H1 (cell line): Measurements from ENCODE around the gene AOC1. TPM values are rescaled to one million over a fixed set of nuclear protein-coding genes. Genes with fewer than 3 reads are reported as not detected.

Source experiments
- CTCF ChIA-PET: fragments of 300-600 bp; sonication (Branson Sonifier 250); formaldehyde crosslinking; loops from one replicate; lab custom pipeline; 2021; ENCODE audit not compliant: partially characterized antibody; lab: Charles Lee
- POLR2A ChIA-PET: fragments of 300-600 bp; sonication (Branson Sonifier 250); formaldehyde crosslinking; loops from one replicate; lab custom pipeline; 2021; ENCODE audit warnings: inconsistent platforms; ENCODE audit not compliant: partially characterized antibody; lab: Charles Lee
- DNase-seq, 2 experiments: peaks; one replicate each; pipeline versions ENCODE4 v3.0.0 to v3.0.0-alpha.2; 2010 to 2022; ENCODE audit warnings: low spot score in 2 of 2, low read depth in 1 of 2, mixed read lengths in 1 of 2
- FAIRE-seq: peaks from 2 replicates; lab custom pipeline; 2011; peaks lifted over from hg19 to GRCh38; lab: Jason Lieb, UNC
- H2AFZ ChIP-seq: 2 replicates; pipeline ENCODE4 v1.8.1; 2012; ENCODE audit warnings: low read length, inconsistent platforms
- H2AK5ac ChIP-seq: 2 replicates; pipeline ENCODE4 v1.6.1; 2013; ENCODE audit warnings: low read depth, low read length
- H2BK120ac ChIP-seq: replicated peaks from 2 replicates; pipeline ENCODE3; 2013; ENCODE audit warnings: low read depth, low read length, inconsistent platforms
- H2BK12ac ChIP-seq: 2 replicates; pipeline ENCODE4 v1.6.1; 2013; ENCODE audit warnings: low read depth, low read length
- H2BK15ac ChIP-seq: 2 replicates; pipeline ENCODE4 v1.6.1; 2013; ENCODE audit warnings: low read length
- H2BK20ac ChIP-seq: 2 replicates; pipeline ENCODE4 v1.6.1; 2013; ENCODE audit warnings: low read length
- H2BK5ac ChIP-seq: 2 replicates; pipeline ENCODE4 v1.6.1; 2013; ENCODE audit warnings: low read depth, low read length
- H3K14ac ChIP-seq: 2 replicates; pipeline ENCODE4 v1.6.1; 2013; ENCODE audit warnings: inconsistent platforms; ENCODE audit not compliant: insufficient read length
- H3K18ac ChIP-seq: 2 replicates; pipeline ENCODE4 v1.6.1; 2013; ENCODE audit warnings: low read length; ENCODE audit errors: extremely low read depth
- H3K23ac ChIP-seq: 2 replicates; pipeline ENCODE4 v1.6.1; 2013; ENCODE audit warnings: inconsistent platforms; ENCODE audit not compliant: insufficient read length
- H3K23me2 ChIP-seq: 2 replicates; pipeline ENCODE4 v1.6.1; 2013; ENCODE audit warnings: low read depth, low read length
- H3K27ac ChIP-seq: 2 replicates; pipeline ENCODE4 v1.6.1; 2011; ENCODE audit warnings: low read depth, low read length, inconsistent platforms
- H3K27me3 ChIP-seq, 4 experiments: replicated peaks in 1 of 4; 1 replicate in 1 of 4; 2 replicates in 3 of 4; pipeline versions ENCODE4 v1.6.1 to v1.8.1; 2011 to 2013; ENCODE audit warnings: low read length in 3 of 4, mild to moderate bottlenecking in 3 of 4, inconsistent platforms in 2 of 4, mixed read lengths in 2 of 4, moderate library complexity in 1 of 4; ENCODE audit not compliant: control insufficient read depth in 3 of 4, insufficient read depth in 3 of 4; ENCODE audit errors: extremely low read depth in 1 of 4
- H3K36me3 ChIP-seq, 4 experiments: 2 replicates each; pipeline versions ENCODE4 v1.6.1 to v1.8.1; 2011 to 2013; ENCODE audit warnings: mild to moderate bottlenecking in 4 of 4, low read length in 3 of 4, moderate library complexity in 2 of 4, control low read depth in 1 of 4, inconsistent platforms in 1 of 4; ENCODE audit not compliant: insufficient read depth in 4 of 4, control insufficient read depth in 2 of 4
- H3K4ac ChIP-seq: replicated peaks from 2 replicates; pipeline ENCODE3; 2013; ENCODE audit warnings: low read length, low read depth, mixed read lengths, inconsistent platforms; ENCODE audit not compliant: insufficient read length
- H3K4me1 ChIP-seq, 4 experiments: replicated peaks in 1 of 4; 1 replicate in 1 of 4; 2 replicates in 3 of 4; pipeline versions ENCODE4 v1.6.1 to v1.8.1; 2011 to 2013; ENCODE audit warnings: low read length in 3 of 4, inconsistent platforms in 2 of 4, mixed read lengths in 1 of 4; ENCODE audit not compliant: insufficient read depth in 4 of 4, control insufficient read depth in 3 of 4
- H3K4me2 ChIP-seq, 2 experiments: 2 replicates each; pipeline versions ENCODE4 v1.6.1 to v1.8.1; 2011 to 2013; ENCODE audit warnings: low read depth in 2 of 2, low read length in 2 of 2, control low read depth in 1 of 2, inconsistent platforms in 1 of 2, mild to moderate bottlenecking in 1 of 2; ENCODE audit not compliant: insufficient read depth in 1 of 2
- H3K4me3 ChIP-seq, 4 experiments: fragments of 200-600, 300-600 bp in 1 of 4; sonication (generic), shearing (Covaris generic), sonication (Bioruptor Twin) in 1 of 4; 2 replicates each; pipeline versions ENCODE4 v1.5.1 to v1.8.1; 2011 to 2016; ENCODE audit warnings: low read length in 4 of 4, low read depth in 3 of 4, control low read depth in 2 of 4, inconsistent platforms in 2 of 4, mild to moderate bottlenecking in 2 of 4, mixed read lengths in 1 of 4, moderate library complexity in 1 of 4; ENCODE audit not compliant: insufficient read depth in 2 of 4; ENCODE audit errors: extremely low read depth in 1 of 4
- H3K56ac ChIP-seq: replicated peaks from 2 replicates; pipeline ENCODE3; 2013; ENCODE audit warnings: low read depth, mild to moderate bottlenecking, mixed read lengths, low read length, inconsistent platforms; ENCODE audit not compliant: insufficient read length
- H3K79me1 ChIP-seq: 2 replicates; pipeline ENCODE4 v1.6.1; 2013; ENCODE audit warnings: low read depth, low read length, control low read depth
- H3K79me2 ChIP-seq, 2 experiments: 2 replicates each; pipeline versions ENCODE4 v1.6.1 to v1.8.1; 2012 to 2013; ENCODE audit warnings: low read length in 2 of 2, mild to moderate bottlenecking in 2 of 2, inconsistent platforms in 1 of 2; ENCODE audit not compliant: insufficient read depth in 2 of 2, control insufficient read depth in 1 of 2
- H3K9ac ChIP-seq, 4 experiments: replicated peaks in 1 of 4; 1 replicate in 1 of 4; 2 replicates in 3 of 4; pipeline versions ENCODE4 v1.6.1 to v1.8.1; 2011 to 2013; ENCODE audit warnings: low read depth in 3 of 4, low read length in 3 of 4, control low read depth in 2 of 4, mild to moderate bottlenecking in 2 of 4, moderate library complexity in 2 of 4, inconsistent platforms in 1 of 4; ENCODE audit errors: extremely low read depth in 1 of 4
- H3K9me3 ChIP-seq, 2 experiments: 2 replicates each; pipeline versions ENCODE4 v1.6.1 to v1.8.1; 2012 to 2013; ENCODE audit warnings: mild to moderate bottlenecking in 2 of 2, moderate library complexity in 2 of 2, control low read depth in 1 of 2, inconsistent platforms in 1 of 2, low read depth in 1 of 2, low read length in 1 of 2, mixed read lengths in 1 of 2; ENCODE audit not compliant: insufficient read depth in 2 of 2
- H4K20me1 ChIP-seq, 2 experiments: replicated peaks in 1 of 2; 2 replicates each; pipeline versions ENCODE3 to v1.8.1; 2011 to 2013; ENCODE audit warnings: inconsistent platforms in 2 of 2, low read length in 2 of 2, mild to moderate bottlenecking in 1 of 2; ENCODE audit not compliant: insufficient read depth in 2 of 2, control insufficient read depth in 1 of 2
- H4K5ac ChIP-seq: 2 replicates; pipeline ENCODE4 v1.6.1; 2013; ENCODE audit warnings: low read length, low read depth, mixed read lengths, inconsistent platforms; ENCODE audit not compliant: insufficient read length
- H4K8ac ChIP-seq: 2 replicates; pipeline ENCODE4 v1.8.0; 2013; ENCODE audit warnings: mild to moderate bottlenecking, moderate library complexity, low read length, inconsistent platforms; ENCODE audit not compliant: insufficient read depth; ENCODE audit errors: extremely low read depth
- H4K91ac ChIP-seq: replicated peaks from 2 replicates; pipeline ENCODE3; 2013; ENCODE audit warnings: low read length, mixed read lengths, inconsistent platforms; ENCODE audit not compliant: insufficient read length
- ASH2L ChIP-seq: fragments of 200-600, 300-600 bp; sonication (generic); IDR thresholded peaks from one replicate; pipeline ENCODE4 v1.7.1; 2017; ENCODE audit warnings: low read length
- ATF2 ChIP-seq: IDR thresholded peaks from 2 replicates; pipeline ENCODE4 v1.6.1; 2012; ENCODE audit warnings: low read length, inconsistent platforms
- CBX5 ChIP-seq: fragments of 300-800, 300-1000 bp; sonication (generic); IDR thresholded peaks from 2 replicates; pipeline ENCODE4 v1.7.1; 2016; ENCODE audit warnings: antibody characterized with exemption, low read length, low read depth
- CEBPB ChIP-seq: IDR thresholded peaks from 2 replicates; pipeline ENCODE4 v1.6.1; 2012; ENCODE audit warnings: low read depth, low read length
- JUN ChIP-seq: IDR thresholded peaks from 2 replicates; pipeline ENCODE4 v1.6.1; 2011; ENCODE audit warnings: low read depth, mild to moderate bottlenecking, improper control_type of control experiment, low read length
- JUND ChIP-seq: IDR thresholded peaks from 2 replicates; pipeline ENCODE4 v1.6.1; 2011; ENCODE audit warnings: mild to moderate bottlenecking, improper control_type of control experiment, low read length
- KDM5A ChIP-seq: fragments of 200-600 bp; IDR thresholded peaks from 2 replicates; pipeline ENCODE4 v1.7.1; 2012; ENCODE audit warnings: mild to moderate bottlenecking, low read length, inconsistent platforms, mixed read lengths
- POLR2AphosphoS5 ChIP-seq: IDR thresholded peaks from 2 replicates; pipeline ENCODE4 v1.6.1; 2011; ENCODE audit warnings: low read depth, low read length
- RAD21 ChIP-seq, 2 experiments: IDR thresholded peaks in 1 of 2; conservative IDR thresholded peaks in 1 of 2; 2 replicates each; pipeline ENCODE4 v1.6.1; 2011; ENCODE audit warnings: low read depth in 2 of 2, low read length in 2 of 2, improper control_type of control experiment in 1 of 2, inconsistent platforms in 1 of 2, mild to moderate bottlenecking in 1 of 2, moderate library complexity in 1 of 2
- SAP30 ChIP-seq: fragments of 300-600 bp; sonication (generic); IDR thresholded peaks from 2 replicates; pipeline ENCODE4 v1.7.1; 2012; ENCODE audit warnings: low read length, moderate library complexity, mild to moderate bottlenecking, inconsistent platforms; ENCODE audit not compliant: insufficient read depth, insufficient replicate concordance
- SIRT6 ChIP-seq: IDR thresholded peaks from one replicate; pipeline ENCODE4 v1.7.1; 2012; ENCODE audit warnings: low read length, inconsistent platforms
- YY1 ChIP-seq: IDR thresholded peaks from 2 replicates; pipeline ENCODE4 v1.6.1; 2011; ENCODE audit warnings: low read depth, mild to moderate bottlenecking, low read length
- WGBS, 2 experiments: shearing (Covaris generic) in 1 of 2; methylation state at CpG; one replicate each; pipeline versions ENCODE4 v1.1.6 to v1.1.7; 2013 to 2015; ENCODE audit warnings: low lambda C conversion rate in 2 of 2, mixed read lengths in 2 of 2, inconsistent platforms in 1 of 2, low coverage in 1 of 2, missing lambda C conversion rate in 1 of 2; ENCODE audit not compliant: insufficient replicate concordance in 2 of 2, insufficient coverage in 1 of 2, insufficient read length in 1 of 2; ENCODE audit errors: extremely low coverage in 1 of 2, missing lambda C conversion rate in 1 of 2; 5-methylcytosine and 5-hydroxymethylcytosine counted together
- polyA plus RNA-seq, 7 experiments: library from polyadenylated mRNA; depleted of rRNA in 3 of 7; stranded (reverse) in 5 of 7; unstranded in 2 of 7; fragments of >200 nt in 5 of 7; fragments of 200-250 nt in 2 of 7; gene quantifications; 1 replicate in 5 of 7; 2 replicates in 1 of 7; 4 replicates in 1 of 7; pipeline versions ENCODE4 v1.2.1 to v1.2.3, GENCODE V29; 2011 to 2013; ENCODE audit warnings: missing spikeins in 2 of 7, mixed read lengths in 2 of 7
- total RNA-seq: library from RNA; stranded (reverse); fragmentation: NEBNext Ultra II Directional; extraction: Animal tissue kit (Norgen Biotek cat#: 25700); gene quantifications from 2 replicates; pipeline ENCODE4 v1.2.1, GENCODE V29; 2021

The AOC1 gene
- total and polyA plus RNA-seq, 2 of the 8 experiments (the other 6 are each of a cell fraction or from before 2014, with no cell fraction given) = 0.15 to 0.17 TPM

GRCh38 chr7:150857276-150858055, 5.1 kb downstream of the AOC1 start:
- H3K14ac ChIP-seq = no peak overlapping the region
- H3K4me3 ChIP-seq = no peak overlapping the region
- no peak overlapping the region for H3K27ac ChIP-seq
- FAIRE-seq = no peak
- no peak overlapping the region for H3K23ac ChIP-seq
- no peak overlapping the region for H2BK15ac ChIP-seq
- no peaks in the 10 kb centered on the region for H3K36me3 ChIP-seq
- no peak overlapping the region for H3K18ac ChIP-seq
- H3K4ac ChIP-seq = no peak overlapping the region
- peaks cover 0 to 11% (median 5%) of the 10 kb centered on the region in 4 experiments; a peak in 3 of 7 replicates for H3K4me1 ChIP-seq
- no peak overlapping the region for H2BK5ac ChIP-seq
- TF ChIP-seq SAP30 = no peak
- no peak for TF ChIP-seq CEBPB
- no peak for TF ChIP-seq RAD21 (IDR thresholded peaks at IDR 0.05 in 1 of 2, conservative IDR thresholded peaks at IDR 0.05 in 1 of 2; ENCODE audit: low read depth in 2 of 2, low read length in 2 of 2)
- no peak for TF ChIP-seq KDM5A
- no peak for TF ChIP-seq ATF2
- no peak for TF ChIP-seq POLR2AphosphoS5
- TF ChIP-seq SIRT6 = no peak
- no peak for TF ChIP-seq JUN
- TF ChIP-seq JUND = no peak
- TF ChIP-seq ASH2L = no peak
- no peak for TF ChIP-seq CBX5
- no peak for TF ChIP-seq YY1
- H3K9ac ChIP-seq = no peak overlapping the region
- no peak overlapping the region for H3K56ac ChIP-seq
- H4K5ac ChIP-seq = no peak overlapping the region
- ChIA-PET CTCF (no interaction called here), POLR2A (no interaction called here)
- no peak overlapping the region for H2AK5ac ChIP-seq
- peak in 1 of 2 experiments; percentile 37 for DNase-seq
- H3K9me3 ChIP-seq = no peaks in the 10 kb centered on the region
- H2BK120ac ChIP-seq = no peak overlapping the region
- no peaks in the 10 kb centered on the region for H3K79me2 ChIP-seq
- H3K4me2 ChIP-seq = no peak overlapping the region
- H4K91ac ChIP-seq = no peak overlapping the region
- H4K20me1 ChIP-seq = no peaks in the 10 kb centered on the region
- H2BK20ac ChIP-seq = no peak overlapping the region
- no peak overlapping the region for H2AFZ ChIP-seq
- H3K27me3 ChIP-seq = no peaks in the 10 kb centered on the region
- 90% methylated on average over 36 of the region's 43 CpGs; no CpG with 5 or more reads in 1 of the 2 experiments for WGBS, 2 experiments
- no peak overlapping the region; the same call in 1 of the 2 replicates for H4K8ac ChIP-seq
- H3K79me1 ChIP-seq = no peaks in the 10 kb centered on the region
- H2BK12ac ChIP-seq = no peak overlapping the region
- H3K23me2 ChIP-seq = no peaks in the 10 kb centered on the region
